Left ventricle myocardium inferior (tissue), 1 donor: Measurements from ENCODE around the gene MEGF11. TPM values are rescaled to one million over a fixed set of nuclear protein-coding genes. Genes with fewer than 3 reads are reported as not detected.
A peak's percentile ranks its signal among the peaks of the same experiment; 100 is the strongest.

Experiments used
- DNase-seq: peaks from one replicate; pipeline ENCODE4 v3.0.0-alpha.2; 2020
- H3K27ac ChIP-seq: fragments of 200-600 bp; replicated peaks from 2 replicates; pipeline ENCODE4 v1.8.0; 2021
- H3K27me3 ChIP-seq: fragments of 200-600 bp; 2 replicates; pipeline ENCODE4 v1.8.0; 2021; ENCODE audit warnings: low read depth
- H3K36me3 ChIP-seq: fragments of 200-600 bp; 2 replicates; pipeline ENCODE4 v1.8.0; 2021
- H3K4me1 ChIP-seq: fragments of 200-600 bp; 2 replicates; pipeline ENCODE4 v1.8.0; 2021
- H3K4me3 ChIP-seq: fragments of 200-600 bp; 2 replicates; pipeline ENCODE4 v1.8.0; 2021; ENCODE audit warnings: mild to moderate bottlenecking, moderate library complexity
- H3K9me3 ChIP-seq: fragments of 200-600 bp; replicated peaks from 2 replicates; pipeline ENCODE4 v1.8.0; 2021
- intact Hi-C: fragments of 100-400 bp; cut with micrococcal nuclease; formaldehyde crosslinking; loops from one replicate; pipeline ENCODE4 v1.11.0; 2022
- total RNA-seq: library from RNA; stranded (reverse); fragmentation: NEBNext Ultra II Directional; extraction: Animal tissue kit (Norgen Biotek cat#: 25700); gene quantifications from one replicate; pipeline ENCODE4 v1.2.1, GENCODE V29; 2021
- TF ChIP-seq, protein P1 (sequence below): fragments of 200-600 bp; IDR thresholded peaks from 2 replicates; pipeline ENCODE4 v1.8.0; 2021; ENCODE audit warnings: antibody characterized with exemption, mild to moderate bottlenecking, borderline replicate concordance
- donor health status: DM: no; HTN: yes; CAD: no; lungs with severe emphysema.

The MEGF11 gene
- total RNA-seq, 1 donor from 2014 or later: not detected

DNA sequence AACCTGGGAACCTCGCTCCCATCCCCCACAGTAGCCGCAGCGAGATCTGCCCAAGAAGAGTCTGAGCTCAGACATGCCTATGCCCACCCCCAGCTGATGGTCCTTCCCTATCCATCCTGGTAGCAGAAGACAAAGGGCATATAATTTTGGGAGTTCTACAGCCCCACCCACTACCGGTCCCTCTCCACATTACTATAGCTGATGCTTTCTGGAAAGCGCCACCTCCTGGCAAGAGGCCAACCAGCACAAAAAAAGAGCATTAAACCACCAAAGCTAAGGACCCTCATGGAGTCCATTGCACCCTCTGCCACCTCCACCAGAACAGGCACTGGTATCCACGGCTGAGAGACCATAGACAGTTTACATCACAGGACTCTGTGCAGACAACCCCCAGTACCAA, 168.4 kb downstream of the MEGF11 start:
- H3K27ac ChIP-seq: no peak overlapping the region
- H3K9me3 ChIP-seq: peaks cover 11% of the 10 kb centered on the region
- no peak for DNase-seq
- no peaks in the 10 kb centered on the region for H3K36me3 ChIP-seq
- TF ChIP-seq, protein P1, sequence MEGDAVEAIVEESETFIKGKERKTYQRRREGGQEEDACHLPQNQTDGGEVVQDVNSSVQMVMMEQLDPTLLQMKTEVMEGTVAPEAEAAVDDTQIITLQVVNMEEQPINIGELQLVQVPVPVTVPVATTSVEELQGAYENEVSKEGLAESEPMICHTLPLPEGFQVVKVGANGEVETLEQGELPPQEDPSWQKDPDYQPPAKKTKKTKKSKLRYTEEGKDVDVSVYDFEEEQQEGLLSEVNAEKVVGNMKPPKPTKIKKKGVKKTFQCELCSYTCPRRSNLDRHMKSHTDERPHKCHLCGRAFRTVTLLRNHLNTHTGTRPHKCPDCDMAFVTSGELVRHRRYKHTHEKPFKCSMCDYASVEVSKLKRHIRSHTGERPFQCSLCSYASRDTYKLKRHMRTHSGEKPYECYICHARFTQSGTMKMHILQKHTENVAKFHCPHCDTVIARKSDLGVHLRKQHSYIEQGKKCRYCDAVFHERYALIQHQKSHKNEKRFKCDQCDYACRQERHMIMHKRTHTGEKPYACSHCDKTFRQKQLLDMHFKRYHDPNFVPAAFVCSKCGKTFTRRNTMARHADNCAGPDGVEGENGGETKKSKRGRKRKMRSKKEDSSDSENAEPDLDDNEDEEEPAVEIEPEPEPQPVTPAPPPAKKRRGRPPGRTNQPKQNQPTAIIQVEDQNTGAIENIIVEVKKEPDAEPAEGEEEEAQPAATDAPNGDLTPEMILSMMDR: no peak
- peaks cover 4% of the 10 kb centered on the region for H3K27me3 ChIP-seq
- intact Hi-C loops: no loop called here
- peaks cover 20% of the 10 kb centered on the region for H3K4me1 ChIP-seq
- no peak overlapping the region for H3K4me3 ChIP-seq

DNA sequence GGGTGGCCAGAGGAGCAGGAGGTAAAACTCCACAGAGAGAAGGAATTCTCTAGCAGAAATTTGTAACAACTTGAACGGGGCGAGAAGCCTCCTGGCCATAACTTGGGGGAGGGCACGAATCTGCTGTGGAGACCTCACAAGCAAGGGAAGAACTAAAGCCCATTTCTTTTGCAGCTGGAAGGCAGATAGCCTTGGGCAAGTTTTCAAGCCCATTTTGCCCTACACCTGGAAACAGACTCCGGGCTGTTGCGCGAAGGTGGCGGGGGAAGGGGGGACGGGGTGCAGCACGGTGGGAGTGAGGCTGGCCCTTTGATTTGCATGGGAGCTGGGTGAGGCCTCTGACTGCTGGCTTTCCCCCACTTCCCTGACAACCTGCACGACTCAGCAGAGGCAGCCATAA, 168.8 kb downstream of the MEGF11 start:
- TF ChIP-seq, protein P1: no peak
- DNase-seq: no peak
- Histone ChIP-seq H3K9me3 (peaks cover 11% of the 10 kb centered on the region), H3K27ac (no peak overlapping the region), H3K4me1 (peaks cover 16% of the 10 kb centered on the region), H3K36me3 (no peaks in the 10 kb centered on the region), H3K27me3 (peaks cover 8% of the 10 kb centered on the region), H3K4me3 (no peak overlapping the region)
- intact Hi-C loops: no loop called here

DNA sequence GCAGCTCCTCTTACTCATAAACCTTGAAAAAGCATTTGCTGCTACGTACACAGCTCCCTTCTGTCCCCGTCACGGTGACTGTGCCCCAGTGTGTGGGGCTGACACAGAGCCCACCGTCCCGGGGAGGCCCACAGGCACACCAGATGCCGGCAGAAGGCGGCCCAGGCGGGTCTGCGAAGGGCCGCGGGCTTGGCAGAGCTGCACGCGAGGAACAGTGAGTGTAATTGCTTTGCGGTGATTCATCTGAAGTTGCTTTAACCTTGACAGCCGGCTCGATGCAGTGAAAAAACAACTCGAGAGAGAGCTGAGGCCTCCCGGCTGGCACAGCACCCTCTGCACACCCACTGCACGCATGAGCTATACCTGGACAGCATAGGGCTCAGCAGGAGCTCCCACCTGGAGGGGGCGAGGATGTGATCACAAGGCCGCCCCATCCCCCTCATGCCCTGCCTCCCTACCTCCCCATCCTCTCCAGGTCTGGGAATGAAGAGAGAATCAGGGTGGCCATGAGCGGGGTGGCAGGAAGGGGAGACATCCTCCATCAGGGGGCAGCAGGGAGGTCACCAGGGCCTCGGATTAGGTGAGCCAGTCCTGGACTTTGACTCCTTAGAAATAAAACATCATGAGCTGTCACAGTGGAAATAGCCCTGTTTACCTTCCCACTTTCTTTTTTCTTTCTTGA, 172.7 kb downstream of the MEGF11 start:
- H3K9me3 ChIP-seq: peaks cover 11% of the 10 kb centered on the region
- TF ChIP-seq, protein P1: peak; percentile 8
- intact Hi-C loops: no loop called here
- H3K4me1 ChIP-seq: no peaks in the 10 kb centered on the region
- H3K27me3 ChIP-seq: peaks cover 37% of the 10 kb centered on the region
- no peaks in the 10 kb centered on the region for H3K36me3 ChIP-seq
- H3K27ac ChIP-seq: no peak overlapping the region
- no peak overlapping the region for H3K4me3 ChIP-seq
- no peak for DNase-seq

DNA sequence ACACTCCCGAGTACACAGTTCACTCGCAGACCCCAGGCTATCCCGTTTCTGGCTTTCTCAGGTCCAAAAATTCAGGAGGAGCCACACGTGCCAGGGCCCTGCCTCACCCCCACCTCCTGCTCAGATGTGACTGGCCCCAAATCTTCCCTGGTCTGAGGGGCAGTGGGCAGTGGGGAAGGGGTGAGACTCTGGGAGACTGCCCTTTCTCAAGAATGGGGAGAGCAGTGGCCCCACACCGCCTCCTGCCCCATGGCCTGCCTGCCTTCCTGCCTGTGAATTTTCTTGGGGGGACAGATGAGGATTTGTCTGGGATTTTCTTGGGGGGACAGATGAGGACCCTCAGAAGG, 174.6 kb downstream of the MEGF11 start:
- intact Hi-C loops: no loop called here
- TF ChIP-seq, protein P1: no peak
- Histone ChIP-seq H3K4me3 (no peak overlapping the region), H3K27me3 (peaks cover 37% of the 10 kb centered on the region), H3K4me1 (no peaks in the 10 kb centered on the region), H3K36me3 (no peaks in the 10 kb centered on the region), H3K27ac (no peak overlapping the region), H3K9me3 (no peaks in the 10 kb centered on the region)
- DNase-seq: no peak

DNA sequence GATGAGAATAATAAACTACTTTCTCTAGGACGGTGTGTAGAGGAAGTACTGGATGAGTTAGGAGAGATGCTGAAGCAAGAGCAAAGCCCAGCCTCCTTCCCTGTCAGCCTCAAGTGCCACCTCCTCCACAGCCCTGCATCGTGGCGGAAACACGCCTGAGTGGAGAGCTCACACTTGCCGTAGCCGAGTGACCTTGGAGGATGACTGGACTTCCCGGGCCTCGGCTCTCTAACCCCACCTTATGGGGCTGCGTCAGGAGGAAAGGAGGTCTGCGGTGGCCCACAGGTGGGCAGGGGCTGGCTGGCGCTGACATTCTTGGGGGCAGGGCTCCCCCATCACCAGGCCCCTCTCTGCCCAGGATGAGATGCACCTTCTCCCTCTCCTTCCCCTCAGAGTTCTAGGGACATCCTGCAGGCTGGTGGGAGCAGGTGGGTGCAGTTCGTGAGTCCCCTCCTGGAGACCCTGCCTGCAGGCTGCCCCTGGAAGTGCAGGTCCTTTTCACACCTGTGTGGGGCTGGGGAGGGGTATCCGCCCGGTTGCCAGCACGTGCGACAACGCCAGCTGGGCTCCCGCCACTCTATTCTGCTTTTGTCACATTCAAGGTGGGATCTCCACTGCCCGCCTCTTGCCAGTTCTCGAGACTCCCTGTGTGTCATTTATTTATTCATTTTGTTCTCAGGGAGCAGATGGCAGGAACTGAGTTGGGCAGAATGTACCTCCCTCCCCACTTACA, 175.2 kb downstream of the MEGF11 start:
- DNase-seq: no peak
- intact Hi-C loops: no loop called here
- TF ChIP-seq, protein P1: no peak
- Histone ChIP-seq H3K4me1 (peaks cover under 1% of the 10 kb centered on the region), H3K4me3 (no peak overlapping the region), H3K27me3 (peaks cover 40% of the 10 kb centered on the region), H3K36me3 (no peaks in the 10 kb centered on the region), H3K27ac (no peak overlapping the region), H3K9me3 (no peaks in the 10 kb centered on the region)
